ENCODE results near the gene RABGAP1L. TPM values are rescaled to one million over a fixed set of nuclear protein-coding genes. Genes with fewer than 3 reads are reported as not detected.
A peak's percentile ranks its signal among the peaks of the same experiment; 100 is the strongest.
"Not testable (repeated sequence)": the region's sequence is repeated elsewhere in the genome, so short reads cannot be mapped to it uniquely, and the experiment has no call there.

Gene RABGAP1L
- total RNA-seq, 1 experiment from 2014 or later = 43.9 TPM

GRCh38 chr1:174568551-174568950, 409.2 kb downstream of the RABGAP1L start:
- DNase-seq (ENCODE audit: low spot score) = no peak

- no peak for DNase-seq (ENCODE audit: low spot score)
Observed at GRCh38 chr1:174569240-174569639, 409.9 kb downstream of the RABGAP1L start.

- no peak for DNase-seq (ENCODE audit: low spot score)
Observed at GRCh38 chr1:174572771-174573170, 413.5 kb downstream of the RABGAP1L start.

GRCh38 chr1:174576120-174576519, 416.8 kb downstream of the RABGAP1L start:
- not testable (repeated sequence) for DNase-seq (ENCODE audit: low spot score)

- DNase-seq (ENCODE audit: low spot score) = no peak
Observed at GRCh38 chr1:174577681-174578080, 418.4 kb downstream of the RABGAP1L start.

- no peak for DNase-seq (ENCODE audit: low spot score)
Observed at GRCh38 chr1:174580801-174581200, 421.5 kb downstream of the RABGAP1L start.

- DNase-seq (ENCODE audit: low spot score) = no peak
Observed at GRCh38 chr1:174583316-174583715, 424.0 kb downstream of the RABGAP1L start.

- DNase-seq (ENCODE audit: low spot score) = no peak
Observed at GRCh38 chr1:174584071-174584470, 424.8 kb downstream of the RABGAP1L start.

GRCh38 chr1:174588618-174589017, 429.3 kb downstream of the RABGAP1L start:
- not testable (repeated sequence) for DNase-seq (ENCODE audit: low spot score)

GRCh38 chr1:174605198-174605597, 445.9 kb downstream of the RABGAP1L start:
- no peak for DNase-seq (ENCODE audit: low spot score)

GRCh38 chr1:174606471-174606870, 447.2 kb downstream of the RABGAP1L start:
- DNase-seq (ENCODE audit: low spot score) = no peak

GRCh38 chr1:174617905-174618304, 458.6 kb downstream of the RABGAP1L start:
- not testable (repeated sequence) for DNase-seq (ENCODE audit: low spot score)

GRCh38 chr1:174623324-174624035, 464.2 kb downstream of the RABGAP1L start:
- no peak for DNase-seq (ENCODE audit: low spot score)

- DNase-seq (ENCODE audit: low spot score) = peak; percentile 10
Observed at GRCh38 chr1:174626031-174627025, 467.0 kb downstream of the RABGAP1L start.

- DNase-seq (ENCODE audit: low spot score) = no peak
Observed at GRCh38 chr1:174637487-174637886, 478.2 kb downstream of the RABGAP1L start.

GRCh38 chr1:174639461-174639860, 480.1 kb downstream of the RABGAP1L start:
- DNase-seq (ENCODE audit: low spot score) = no peak

GRCh38 chr1:174640783-174641182, 481.5 kb downstream of the RABGAP1L start:
- DNase-seq (ENCODE audit: low spot score) = no peak

- no peak for DNase-seq (ENCODE audit: low spot score)
Observed at GRCh38 chr1:174642393-174642792, 483.1 kb downstream of the RABGAP1L start.

GRCh38 chr1:174643206-174643605, 483.9 kb downstream of the RABGAP1L start:
- DNase-seq (ENCODE audit: low spot score) = no peak

- DNase-seq (ENCODE audit: low spot score) = not testable (repeated sequence)
Observed at GRCh38 chr1:174649572-174649971, 490.3 kb downstream of the RABGAP1L start.

- DNase-seq (ENCODE audit: low spot score) = no peak
Observed at GRCh38 chr1:174652569-174653280, 493.4 kb downstream of the RABGAP1L start.

GRCh38 chr1:174654560-174654959, 495.2 kb downstream of the RABGAP1L start:
- DNase-seq (ENCODE audit: low spot score) = no peak
